ENCODE measurements around the gene ILF3.

GRCh38 chr19:10681658-10682057 lies 27.5 kb downstream of the ILF3 start:
- TF ChIP-seq CTCF (IDR thresholded peaks at IDR 0.05; ENCODE audit: insufficient read depth, low read length) = no peak
- no peak for TF ChIP-seq GABPA (IDR thresholded peaks at IDR 0.05; ENCODE audit: low read depth)
